22Rv1 (cell line): ENCODE results near the gene STARD10.

Source experiments
- H3K27ac ChIP-seq: fragments of 450-650 bp; 2 replicates; pipeline ENCODE4 v1.5.1; 2017
- ZFX ChIP-seq: fragments of 450-650 bp; IDR thresholded peaks from 2 replicates; pipeline ENCODE4 v1.6.1; 2017; ENCODE audit warnings: antibody characterized with exemption, borderline replicate concordance
- TF ChIP-seq, protein P1 (sequence below): fragments of 450-650 bp; IDR thresholded peaks from 2 replicates; pipeline ENCODE4 v1.5.1; 2017; ENCODE audit warnings: mild to moderate bottlenecking

Gene STARD10

GRCh38 chr11:72836111-72836510, 42.3 kb upstream of the STARD10 start:
- no peak for TF ChIP-seq ZFX
- TF ChIP-seq, protein P1, sequence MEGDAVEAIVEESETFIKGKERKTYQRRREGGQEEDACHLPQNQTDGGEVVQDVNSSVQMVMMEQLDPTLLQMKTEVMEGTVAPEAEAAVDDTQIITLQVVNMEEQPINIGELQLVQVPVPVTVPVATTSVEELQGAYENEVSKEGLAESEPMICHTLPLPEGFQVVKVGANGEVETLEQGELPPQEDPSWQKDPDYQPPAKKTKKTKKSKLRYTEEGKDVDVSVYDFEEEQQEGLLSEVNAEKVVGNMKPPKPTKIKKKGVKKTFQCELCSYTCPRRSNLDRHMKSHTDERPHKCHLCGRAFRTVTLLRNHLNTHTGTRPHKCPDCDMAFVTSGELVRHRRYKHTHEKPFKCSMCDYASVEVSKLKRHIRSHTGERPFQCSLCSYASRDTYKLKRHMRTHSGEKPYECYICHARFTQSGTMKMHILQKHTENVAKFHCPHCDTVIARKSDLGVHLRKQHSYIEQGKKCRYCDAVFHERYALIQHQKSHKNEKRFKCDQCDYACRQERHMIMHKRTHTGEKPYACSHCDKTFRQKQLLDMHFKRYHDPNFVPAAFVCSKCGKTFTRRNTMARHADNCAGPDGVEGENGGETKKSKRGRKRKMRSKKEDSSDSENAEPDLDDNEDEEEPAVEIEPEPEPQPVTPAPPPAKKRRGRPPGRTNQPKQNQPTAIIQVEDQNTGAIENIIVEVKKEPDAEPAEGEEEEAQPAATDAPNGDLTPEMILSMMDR = no peak
- no peak overlapping the region for H3K27ac ChIP-seq

- no peak overlapping the region for H3K27ac ChIP-seq
- TF ChIP-seq, protein P1 = no peak
- TF ChIP-seq ZFX = no peak
These were observed 41.1 kb upstream of the STARD10 start for GRCh38 chr11:72834905-72835304.

DNA sequence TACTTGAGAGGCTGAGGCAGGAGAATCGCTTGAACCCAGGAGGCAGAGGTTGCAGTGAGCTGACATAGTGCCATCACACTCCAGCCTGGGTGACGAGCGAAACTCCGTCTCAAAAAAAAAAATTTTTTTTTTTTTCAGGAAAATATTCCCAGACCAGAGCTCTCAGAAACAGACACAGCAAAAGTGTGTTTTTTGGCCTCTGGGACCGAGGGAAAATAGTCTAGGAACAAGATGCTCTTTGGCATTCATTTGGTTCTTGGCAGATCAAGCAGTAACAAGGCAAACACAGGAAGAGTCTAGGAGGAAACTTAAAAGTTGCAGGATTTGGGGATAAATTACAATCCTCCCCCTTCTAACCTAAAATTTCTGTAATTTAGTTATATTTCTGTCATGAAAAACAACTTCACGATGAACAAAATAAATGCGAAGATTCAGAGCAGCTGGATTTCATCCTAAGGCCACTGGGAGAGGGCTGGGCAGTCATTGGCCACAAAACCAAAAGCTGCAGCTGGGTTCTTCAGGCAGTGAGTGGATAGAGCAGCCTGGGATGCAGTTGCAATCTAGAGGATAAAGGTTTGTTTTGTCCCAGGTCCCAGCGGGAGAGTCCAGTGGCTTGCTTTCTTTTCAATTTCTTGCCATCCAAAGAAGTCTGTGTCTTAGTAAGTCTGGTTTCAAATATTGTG, 40.1 kb upstream of the STARD10 start:
- H3K27ac ChIP-seq = no peak overlapping the region
- no peak for TF ChIP-seq ZFX
- TF ChIP-seq, protein P1 = no peak

DNA sequence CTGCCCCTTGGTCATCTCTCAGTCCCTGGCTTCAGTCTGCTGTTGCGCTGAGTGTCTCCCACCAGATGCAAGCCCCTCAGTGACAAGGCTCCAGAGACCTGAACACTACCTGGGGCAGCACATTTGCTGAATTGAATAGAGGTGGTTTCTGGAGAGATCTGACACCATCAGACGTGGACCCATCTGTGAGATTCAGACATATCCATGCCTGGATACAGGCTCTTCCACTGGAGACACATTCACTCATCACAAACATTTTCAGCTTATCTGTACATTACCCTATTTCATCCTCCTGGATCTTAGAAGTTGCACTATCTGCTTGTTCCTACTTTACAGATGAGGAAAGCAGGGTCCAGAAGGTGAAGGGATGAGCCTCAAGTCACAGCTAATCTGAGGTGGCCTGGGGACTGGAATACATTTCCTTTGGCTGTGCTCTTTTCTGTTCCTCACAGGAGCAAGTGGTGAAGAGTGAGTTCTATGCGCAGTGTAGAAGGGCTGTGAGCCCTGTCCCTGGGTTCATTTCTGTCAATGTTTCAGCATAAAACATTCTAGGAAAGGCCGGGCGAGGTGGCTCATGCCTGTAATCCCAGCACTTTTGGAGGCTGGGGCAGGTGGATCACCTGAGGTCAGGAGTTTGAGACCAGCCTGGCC, 39.4 kb upstream of the STARD10 start:
- no peak overlapping the region for H3K27ac ChIP-seq
- no peak for TF ChIP-seq ZFX
- TF ChIP-seq, protein P1 = no peak

- TF ChIP-seq, protein P1 = no peak
- TF ChIP-seq ZFX = no peak
- no peak overlapping the region for H3K27ac ChIP-seq
These were observed 38.6 kb upstream of the STARD10 start for GRCh38 chr11:72832301-72833082.

DNA sequence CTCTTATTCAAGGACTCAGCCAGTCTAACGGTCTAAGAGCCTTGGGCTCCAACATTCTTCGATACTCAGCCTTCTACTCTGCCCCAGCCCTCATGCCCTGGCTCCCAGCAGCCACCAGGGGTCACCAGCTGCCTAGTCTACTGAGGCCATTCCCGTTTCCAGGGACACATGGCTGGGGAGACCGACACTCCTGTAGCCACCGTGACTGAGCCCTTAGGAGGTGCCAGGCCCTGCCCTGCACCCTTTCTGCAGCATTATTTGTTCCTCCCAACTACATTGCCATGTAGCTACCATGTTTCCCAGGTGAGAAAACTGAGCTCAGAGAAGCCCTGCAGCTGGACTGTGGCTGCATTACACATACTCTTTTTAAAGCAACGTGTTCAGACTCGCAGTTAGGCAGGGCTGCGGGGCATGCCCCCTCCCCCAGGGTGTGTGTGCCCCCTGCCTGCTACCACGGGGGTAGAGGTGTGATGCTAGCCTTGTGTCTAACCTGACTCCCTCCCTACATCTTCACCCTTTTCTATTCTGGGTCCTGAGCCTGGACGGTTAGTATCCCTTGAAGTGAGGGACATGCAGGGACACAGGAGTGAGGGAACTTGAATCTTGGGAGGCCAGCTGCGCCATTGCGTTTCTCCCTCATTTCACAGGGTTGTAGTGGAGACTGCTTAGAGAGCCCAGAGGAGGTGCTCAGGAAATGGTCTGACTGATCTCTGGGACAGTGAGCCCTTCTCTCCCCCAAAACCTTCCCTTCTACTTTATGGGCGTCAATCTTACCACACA, 37.9 kb upstream of the STARD10 start:
- no peak for TF ChIP-seq ZFX
- TF ChIP-seq, protein P1 = peak; percentile 94
- H3K27ac ChIP-seq = no peak overlapping the region
